Transverse colon (tissue), 4 donors: ENCODE results near the gene CMTM7. TPM values are rescaled to one million over a fixed set of nuclear protein-coding genes. Genes with fewer than 3 reads are reported as not detected.

Experiments used
- DNase-seq: peaks from one replicate; pipeline ENCODE4 v3.0.0-alpha.2; 2019
- H3K27ac ChIP-seq, 4 donors: fragments of 200-600 bp; sonication (generic); 2 replicates each; pipeline ENCODE4 v1.5.1; 2016 to 2018; ENCODE audit warnings: inconsistent platforms in 4 of 4
- H3K27me3 ChIP-seq: fragments of 200-600 bp; sonication (generic); 2 replicates; pipeline ENCODE4 v1.5.1; 2017; ENCODE audit warnings: inconsistent platforms
- H3K36me3 ChIP-seq, 4 donors: fragments of 200-600 bp; sonication (generic); 2 replicates each; pipeline ENCODE4 v1.5.1; 2017 to 2019; ENCODE audit warnings: inconsistent platforms in 4 of 4
- H3K4me1 ChIP-seq, 4 donors: fragments of 200-600 bp; sonication (generic); 2 replicates each; pipeline ENCODE4 v1.5.1; 2017 to 2020; ENCODE audit warnings: inconsistent platforms in 4 of 4
- H3K4me3 ChIP-seq, 4 donors: fragments of 200-600 bp; sonication (generic); 1 replicate in 1 of 4; 2 replicates in 3 of 4; pipeline versions ENCODE4 v1.5.1 to v1.6.1; 2017 to 2019; ENCODE audit warnings: inconsistent platforms in 4 of 4
- H3K9me3 ChIP-seq, 2 donors: fragments of 200-600 bp; sonication (generic); 2 replicates each; pipeline ENCODE4 v1.5.1; 2017 to 2019; ENCODE audit warnings: inconsistent platforms in 2 of 2
- EP300 ChIP-seq: sonication (generic); formaldehyde crosslinking; IDR thresholded peaks from one replicate; pipeline ENCODE4 v1.6.1; 2017; ENCODE audit warnings: antibody characterized with exemption, low read depth
- POLR2A ChIP-seq: fragments of 450-650 bp; IDR thresholded peaks from one replicate; pipeline ENCODE4 v1.6.1; 2016; ENCODE audit warnings: antibody characterized with exemption, mild to moderate bottlenecking, moderate library complexity
- POLR2AphosphoS5 ChIP-seq, 3 donors: sonication (generic); formaldehyde crosslinking; IDR thresholded peaks; one replicate each; pipeline ENCODE4 v1.6.1; 2016; ENCODE audit warnings: antibody characterized with exemption in 3 of 3
- WGBS, 2 donors: methylation state at CpG; one replicate each; pipeline ENCODE4 v1.1.5; 2018; ENCODE audit warnings: low coverage in 1 of 2; 5-methylcytosine and 5-hydroxymethylcytosine counted together
- in situ Hi-C, 4 donors: fragments of 200-750 bp; cut with MboI; loops; one replicate each; pipeline versions ENCODE4 v1.15.0 to v1.15.1; 2017; ENCODE audit warnings: low sequenced_read_pairs in 3 of 4, low pct_ligation_motif_present in 1 of 4, low pct_unique_long_range_greater_than_20kb in 1 of 4
- intact Hi-C: fragments of 100-400 bp; cut with DNase I; formaldehyde crosslinking; loops from one replicate; pipeline ENCODE4 v1.15.1; 2023; ENCODE audit warnings: low total_unique reads
- total RNA-seq, 4 donors: library from RNA; depleted of rRNA; stranded (reverse); fragments of >200 nt; gene quantifications; one replicate each; pipeline ENCODE4 v1.1.0, GENCODE V29; 2016
- TF ChIP-seq, protein P1 (sequence below), 5 experiments: fragments of 200-600 bp in 3 of 5; fragments of 450-650 bp in 2 of 5; sonication (generic) in 3 of 5; IDR thresholded peaks; 1 replicate in 2 of 5; 2 replicates in 3 of 5; pipeline ENCODE4 v1.5.1; 2016 to 2017; ENCODE audit warnings: antibody characterized with exemption in 5 of 5, inconsistent platforms in 3 of 5, mild to moderate bottlenecking in 2 of 5, moderate library complexity in 1 of 5

CMTM7 gene
- total RNA-seq, 4 donors from 2014 or later = 3.4 to 16.0 (median 7.1) TPM

DNA sequence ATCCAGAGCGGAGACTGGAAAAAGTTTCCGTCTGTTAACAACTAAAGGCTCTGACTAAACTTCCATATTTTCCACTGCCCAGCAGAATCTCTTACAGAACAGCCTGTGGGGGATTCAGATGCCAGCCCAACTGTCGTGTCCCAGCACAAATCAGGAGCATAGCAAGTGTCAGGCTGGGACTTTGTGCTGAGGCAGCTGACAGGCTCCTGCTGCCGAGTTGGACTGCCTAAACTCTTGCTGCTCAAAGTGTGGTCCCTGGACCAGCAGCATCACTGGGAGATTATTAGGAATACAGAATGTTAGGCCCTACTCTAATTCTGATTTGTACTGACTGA, 31.2 kb upstream of the CMTM7 start:
- WGBS, 2 donors = 70 to 75% methylated on average over 2 to 4 of the region's 4 CpGs
- Histone ChIP-seq H3K9me3 (no peaks in the 10 kb centered on the region), H3K27ac (no peak overlapping the region), H3K4me1 (no peaks in the 10 kb centered on the region), H3K36me3 (no peaks in the 10 kb centered on the region), H3K27me3 (no peaks in the 10 kb centered on the region), H3K4me3 (no peak overlapping the region)
- DNase-seq = no peak
- in situ Hi-C loops = loop anchor here in 1 of 4 donors (25.0 kb wide), 1 partner anchor 302 kb away; no protein-coding TSS in a partner anchor
- TF ChIP-seq, protein P1, sequence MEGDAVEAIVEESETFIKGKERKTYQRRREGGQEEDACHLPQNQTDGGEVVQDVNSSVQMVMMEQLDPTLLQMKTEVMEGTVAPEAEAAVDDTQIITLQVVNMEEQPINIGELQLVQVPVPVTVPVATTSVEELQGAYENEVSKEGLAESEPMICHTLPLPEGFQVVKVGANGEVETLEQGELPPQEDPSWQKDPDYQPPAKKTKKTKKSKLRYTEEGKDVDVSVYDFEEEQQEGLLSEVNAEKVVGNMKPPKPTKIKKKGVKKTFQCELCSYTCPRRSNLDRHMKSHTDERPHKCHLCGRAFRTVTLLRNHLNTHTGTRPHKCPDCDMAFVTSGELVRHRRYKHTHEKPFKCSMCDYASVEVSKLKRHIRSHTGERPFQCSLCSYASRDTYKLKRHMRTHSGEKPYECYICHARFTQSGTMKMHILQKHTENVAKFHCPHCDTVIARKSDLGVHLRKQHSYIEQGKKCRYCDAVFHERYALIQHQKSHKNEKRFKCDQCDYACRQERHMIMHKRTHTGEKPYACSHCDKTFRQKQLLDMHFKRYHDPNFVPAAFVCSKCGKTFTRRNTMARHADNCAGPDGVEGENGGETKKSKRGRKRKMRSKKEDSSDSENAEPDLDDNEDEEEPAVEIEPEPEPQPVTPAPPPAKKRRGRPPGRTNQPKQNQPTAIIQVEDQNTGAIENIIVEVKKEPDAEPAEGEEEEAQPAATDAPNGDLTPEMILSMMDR (IDR thresholded peaks at IDR 0.05) = no peak
- TF ChIP-seq EP300 (no peak), POLR2A (no peak), POLR2AphosphoS5 (IDR thresholded peaks at IDR 0.05) (no peak)
- intact Hi-C loops = no loop called here

DNA sequence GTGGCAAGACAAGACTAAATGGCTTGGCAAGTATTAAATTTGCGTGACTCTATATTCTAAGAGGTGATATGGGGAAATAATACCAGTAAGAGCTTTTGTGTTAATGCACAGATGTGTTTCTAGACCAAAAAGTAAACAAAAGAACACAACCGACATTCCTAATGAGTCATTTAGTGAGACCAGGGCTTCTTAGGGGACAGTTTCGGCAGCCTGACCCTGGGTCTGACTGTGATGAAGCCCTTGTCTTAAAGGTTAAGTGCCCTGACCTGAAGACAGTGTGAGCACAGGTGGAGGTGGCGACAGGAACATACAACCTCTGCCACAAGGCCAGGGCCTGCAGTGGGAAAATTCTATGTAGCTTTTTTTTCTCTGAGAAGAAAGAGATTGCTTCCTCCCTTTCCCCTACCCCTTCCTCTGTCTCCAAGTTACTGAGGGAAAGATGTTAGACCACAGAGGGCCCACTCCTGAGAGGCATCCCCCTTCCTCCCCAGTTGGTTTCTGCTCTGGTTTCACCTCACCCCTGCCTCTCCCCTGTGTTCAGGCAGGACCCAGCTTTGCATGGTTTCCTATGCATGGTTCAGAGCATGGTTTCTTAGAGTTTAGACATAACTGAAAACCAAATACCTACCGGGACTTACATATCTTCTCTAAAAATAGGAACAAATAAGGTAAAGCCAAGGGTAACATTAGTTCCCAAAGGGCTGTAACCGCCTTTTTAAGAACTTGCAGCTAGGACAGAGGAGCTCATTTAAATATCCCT, 24.8 kb upstream of the CMTM7 start:
- Histone ChIP-seq H3K27ac (no peak overlapping the region), H3K9me3 (no peaks in the 10 kb centered on the region), H3K4me1 (no peaks in the 10 kb centered on the region), H3K36me3 (no peaks in the 10 kb centered on the region), H3K4me3 (no peak overlapping the region), H3K27me3 (no peaks in the 10 kb centered on the region)
- TF ChIP-seq POLR2AphosphoS5 (IDR thresholded peaks at IDR 0.05) = no peak
- TF ChIP-seq, protein P1 (IDR thresholded peaks at IDR 0.05) = no peak
- TF ChIP-seq POLR2A = no peak
- TF ChIP-seq EP300 = no peak
- WGBS, 2 donors = 72% methylated on average over 3 to 6 of the region's 6 CpGs
- in situ Hi-C loops = loop anchor here in 1 of 4 donors (25.0 kb wide), 1 partner anchor 295 kb away; no protein-coding TSS in a partner anchor
- DNase-seq = no peak
- intact Hi-C loops = no loop called here

DNA sequence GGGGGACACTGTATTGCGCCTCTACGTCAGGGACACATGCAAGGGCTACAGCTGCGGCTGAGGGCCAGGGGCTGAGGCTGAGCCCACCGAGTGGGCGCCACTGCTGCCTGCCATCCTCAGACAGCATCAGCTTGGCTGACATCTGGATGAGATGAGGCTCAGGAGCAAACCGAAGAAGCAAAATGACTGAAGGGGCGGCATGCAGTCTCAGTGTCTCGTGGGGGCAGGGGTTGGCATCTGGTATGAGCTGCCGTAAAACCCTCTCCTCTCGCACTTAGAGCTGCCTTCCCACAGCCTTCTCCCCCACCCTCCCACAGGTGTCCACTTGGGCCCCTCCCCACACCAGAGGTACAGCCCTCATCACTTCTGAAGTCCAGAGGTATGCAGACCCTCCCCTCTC, 24.2 kb upstream of the CMTM7 start:
- Histone ChIP-seq H3K27ac (no peak overlapping the region), H3K4me1 (no peaks in the 10 kb centered on the region)
- in situ Hi-C loops = loop anchor here in 1 of 4 donors (25.0 kb wide), 1 partner anchor 295 kb away; no protein-coding TSS in a partner anchor

DNA sequence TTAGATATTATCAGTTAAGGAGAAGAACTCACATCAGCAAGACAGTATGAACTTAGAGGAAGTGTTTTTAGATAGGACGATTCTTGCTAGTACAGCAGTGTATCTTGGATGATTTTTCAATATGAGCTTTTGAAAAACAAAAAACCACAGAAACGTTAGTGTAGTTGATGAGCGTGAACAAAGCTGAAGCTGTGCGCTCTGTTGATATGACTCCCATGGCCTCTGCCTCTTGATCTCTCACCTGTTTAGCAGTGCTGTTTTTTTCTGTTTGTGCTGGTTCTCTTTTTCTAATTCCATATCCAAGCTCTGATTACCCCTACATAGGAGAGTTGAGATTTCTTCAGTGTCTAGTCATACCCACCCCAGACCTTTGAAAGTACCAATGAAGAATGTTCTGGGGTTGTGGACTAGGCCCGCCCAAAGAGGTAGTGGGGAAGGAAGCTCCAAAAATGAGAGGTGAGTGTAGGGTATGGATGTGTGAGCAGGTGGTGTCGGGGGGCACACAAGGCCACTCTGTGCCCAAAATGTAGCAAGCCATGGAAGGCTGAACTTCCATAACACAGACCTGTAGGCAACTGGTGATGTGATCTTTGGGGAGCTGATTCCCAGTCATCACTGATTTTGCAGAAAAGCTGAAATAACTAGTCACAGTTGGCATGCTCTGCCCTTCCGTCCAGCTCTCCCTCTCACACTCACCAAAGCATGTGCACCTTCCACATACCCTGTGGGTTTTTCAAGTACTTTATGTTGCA, 20.0 kb upstream of the CMTM7 start:
- in situ Hi-C loops = loop anchor here in 2 of 4 donors (10.0 to 25.0 kb wide), 2 partner anchors 103 to 291 kb away; no protein-coding TSS in a partner anchor
- H3K4me3 ChIP-seq = no peak overlapping the region
- 77 to 80% methylated on average over 5 to 7 of the region's 7 CpGs for WGBS, 2 donors
- H3K4me1 ChIP-seq = no peaks in the 10 kb centered on the region
- TF ChIP-seq EP300 (no peak), POLR2AphosphoS5 (IDR thresholded peaks at IDR 0.05) (no peak), POLR2A (no peak)
- TF ChIP-seq, protein P1 (IDR thresholded peaks at IDR 0.05) = no peak
- no peak overlapping the region for H3K27ac ChIP-seq
- H3K36me3 ChIP-seq = no peaks in the 10 kb centered on the region
- DNase-seq = no peak
- H3K27me3 ChIP-seq = no peaks in the 10 kb centered on the region
- intact Hi-C loops = no loop called here
- H3K9me3 ChIP-seq = no peaks in the 10 kb centered on the region

More for the DNA sequence above, 24.2 kb upstream of the CMTM7 start:
- no peak for DNase-seq
- H3K4me3 ChIP-seq = no peak overlapping the region
- H3K27me3 ChIP-seq = no peaks in the 10 kb centered on the region
- intact Hi-C loops = no loop called here
- no peaks in the 10 kb centered on the region for H3K9me3 ChIP-seq
- no peaks in the 10 kb centered on the region for H3K36me3 ChIP-seq
- 97 to 100% methylated on average over 2 to 10 of the region's 10 CpGs for WGBS, 2 donors
- TF ChIP-seq, protein P1 (IDR thresholded peaks at IDR 0.05) = no peak
- TF ChIP-seq EP300 (no peak), POLR2A (no peak), POLR2AphosphoS5 (IDR thresholded peaks at IDR 0.05) (no peak)
